RCC 7860 (cell line): ENCODE data around the gene ZNF23.
A peak's percentile ranks its signal among the peaks of the same experiment; 100 is the strongest.
"Not testable (repeated sequence)": the region's sequence is repeated elsewhere in the genome, so short reads cannot be mapped to it uniquely, and the experiment has no call there.

ENCODE experiments used
- DNase-seq: peaks from one replicate; pipeline ENCODE4 v3.0.0-alpha.2; 2015; ENCODE audit warnings: low spot score
- FAIRE-seq: peaks from 2 replicates; lab custom pipeline; 2012; peaks lifted over from hg19 to GRCh38; lab: Jason Lieb, UNC

The ZNF23 gene

GRCh38 chr16:71461686-71462648 is at the start of gene ZNF23:
ZNF23 (minus strand) TSS chr16:71462247; CDS start chr16:71456796, 5,451 bp downstream.
- peak; percentile 55 for DNase-seq
- no peak for FAIRE-seq

- FAIRE-seq (no peak), DNase-seq (no peak)
These were observed 45.0 kb upstream of the ZNF23 start for GRCh38 chr16:71507061-71507460.

GRCh38 chr16:71504901-71505300 is 42.9 kb upstream of the ZNF23 start:
- FAIRE-seq (no peak), DNase-seq (no peak)

- DNase-seq, FAIRE-seq: not testable (repeated sequence)
These were observed 42.0 kb upstream of the ZNF23 start for GRCh38 chr16:71504051-71504450.

- FAIRE-seq = no peak
- DNase-seq = no peak
These were observed 39.5 kb upstream of the ZNF23 start for GRCh38 chr16:71501547-71501946.

GRCh38 chr16:71500964-71501363 is 38.9 kb upstream of the ZNF23 start:
- FAIRE-seq (no peak), DNase-seq (no peak)

GRCh38 chr16:71499775-71500364 is 37.8 kb upstream of the ZNF23 start:
- FAIRE-seq (no peak), DNase-seq (peak; percentile 43)

GRCh38 chr16:71498031-71498430 is 36.0 kb upstream of the ZNF23 start:
- FAIRE-seq = no peak
- DNase-seq = no peak

- DNase-seq = no peak
- no peak for FAIRE-seq
These were observed 31.2 kb upstream of the ZNF23 start for GRCh38 chr16:71493213-71493612.

GRCh38 chr16:71492786-71493185 is 30.7 kb upstream of the ZNF23 start:
- FAIRE-seq = no peak

GRCh38 chr16:71491054-71491453 is 29.0 kb upstream of the ZNF23 start:
- no peak for DNase-seq
- FAIRE-seq = no peak

More at GRCh38 chr16:71492786-71493185, 30.7 kb upstream of the ZNF23 start:
- no peak for DNase-seq

GRCh38 chr16:71490361-71490760 is 28.3 kb upstream of the ZNF23 start:
- no peak for DNase-seq
- FAIRE-seq = no peak

- FAIRE-seq (no peak), DNase-seq (no peak)
These were observed 27.1 kb upstream of the ZNF23 start, which contains the start of gene ZNF19 for GRCh38 chr16:71489122-71489521. ZNF19 (minus strand) TSS chr16:71489324; CDS start chr16:71482114, 7,210 bp downstream.

GRCh38 chr16:71484006-71484893 is 22.2 kb upstream of the ZNF23 start:
- FAIRE-seq (peak; percentile 73), DNase-seq (peak; percentile 82)

- no peak for DNase-seq
- FAIRE-seq = no peak
These were observed 20.5 kb upstream of the ZNF23 start for GRCh38 chr16:71482569-71482968.

- DNase-seq = no peak
- no peak for FAIRE-seq
These were observed 18.9 kb upstream of the ZNF23 start for GRCh38 chr16:71480956-71481355.

GRCh38 chr16:71479420-71479819 is 17.4 kb upstream of the ZNF23 start:
- FAIRE-seq = no peak

GRCh38 chr16:71476457-71477124 is 14.5 kb upstream of the ZNF23 start:
- DNase-seq (no peak), FAIRE-seq (no peak)

More at GRCh38 chr16:71479420-71479819, 17.4 kb upstream of the ZNF23 start:
- DNase-seq = no peak

GRCh38 chr16:71474864-71475263 is 12.8 kb upstream of the ZNF23 start:
- peak; percentile 92 for DNase-seq
- FAIRE-seq = peak; percentile 93

- FAIRE-seq (no peak), DNase-seq (peak; percentile 76)
These were observed 11.8 kb upstream of the ZNF23 start for GRCh38 chr16:71473891-71474290.
